ENCODE measurements around the gene SALL1. TPM values are rescaled to one million over a fixed set of nuclear protein-coding genes. Genes with fewer than 3 reads are reported as not detected.

SALL1 gene
- total and polyA plus RNA-seq, 4 donors, result 0.06 TPM; not detected in 3

- Histone ChIP-seq H3K9ac (ENCODE audit: insufficient read depth in 1 of 2, low read length in 2 of 2) (no peak overlapping the region), H3K27me3 (ENCODE audit: control insufficient read depth in 3 of 3, insufficient read depth in 3 of 3, low read length in 2 of 3) (peaks cover 8 to 61% (median 47%) of the 10 kb centered on the region in 3 donors), H3K9me3 (ENCODE audit: control insufficient read depth in 4 of 4, insufficient read depth in 3 of 4, low read length in 3 of 4) (peaks cover 0 to 10% (median 0%) of the 10 kb centered on the region in 4 donors), H3K4me1 (ENCODE audit: control insufficient read depth in 5 of 5, insufficient read depth in 5 of 5, low read length in 5 of 5) (no peaks in the 10 kb centered on the region), H3K27ac (ENCODE audit: low read depth in 1 of 2, low read length in 1 of 2) (no peak overlapping the region), H3K4me3 (no peak overlapping the region), H3K36me3 (ENCODE audit: control insufficient read depth in 4 of 4, insufficient read depth in 4 of 4, low read length in 4 of 4) (no peaks in the 10 kb centered on the region)
- ATAC-seq (ENCODE audit: insufficient read depth, low FRiP score) (no peak), DNase-seq (no peak)
- no peak for TF ChIP-seq CTCF (IDR thresholded peaks at IDR 0.05; ENCODE audit: control extremely low read depth, extremely low read depth)
- 19 to 30% methylated on average over 6 of the region's 6 CpGs for WGBS, 2 donors
Measured at GRCh38 chr16:51111759-51112158, 39.3 kb downstream of the SALL1 start.

DNA sequence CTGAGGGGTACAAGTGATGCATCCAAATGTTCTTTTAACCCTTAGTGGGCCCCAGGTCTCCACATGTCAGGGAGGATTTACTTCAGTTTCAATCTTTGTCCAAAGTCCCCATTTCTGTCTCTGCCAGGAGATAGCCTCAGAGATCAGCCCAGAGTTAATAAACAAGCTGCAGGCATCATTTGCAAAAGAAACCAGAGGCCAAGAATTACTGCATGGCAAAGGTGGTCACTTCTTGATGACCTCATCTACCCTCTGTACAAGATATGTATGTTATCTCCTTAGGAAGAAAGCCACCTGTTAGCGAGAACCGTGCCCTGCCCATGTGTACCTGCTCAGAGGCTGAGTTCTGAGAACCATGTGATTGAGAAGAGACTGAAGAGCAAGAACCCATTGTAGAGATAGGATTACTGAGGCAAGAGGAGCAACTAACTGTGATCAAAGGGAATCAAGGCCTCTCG lies 40.3 kb downstream of the SALL1 start:
- peaks cover 4 to 54% (median 41%) of the 10 kb centered on the region in 3 donors for H3K27me3 ChIP-seq (ENCODE audit: control insufficient read depth in 3 of 3, insufficient read depth in 3 of 3, low read length in 2 of 3)
- ATAC-seq (ENCODE audit: insufficient read depth, low FRiP score), result no peak
- 75 to 90% methylated on average over 3 of the region's 3 CpGs for WGBS, 2 donors

GRCh38 chr16:51109173-51109572 lies 41.9 kb downstream of the SALL1 start:
- Histone ChIP-seq H3K27ac (ENCODE audit: low read depth in 1 of 2, low read length in 1 of 2) (no peak overlapping the region), H3K4me1 (ENCODE audit: control insufficient read depth in 5 of 5, insufficient read depth in 5 of 5, low read length in 5 of 5) (no peaks in the 10 kb centered on the region), H3K27me3 (ENCODE audit: control insufficient read depth in 3 of 3, insufficient read depth in 3 of 3, low read length in 2 of 3) (peaks cover 0 to 41% (median 26%) of the 10 kb centered on the region in 3 donors), H3K9me3 (ENCODE audit: control insufficient read depth in 4 of 4, insufficient read depth in 3 of 4, low read length in 3 of 4) (peaks cover 0 to 6% (median 0%) of the 10 kb centered on the region in 4 donors), H3K36me3 (ENCODE audit: control insufficient read depth in 4 of 4, insufficient read depth in 4 of 4, low read length in 4 of 4) (no peaks in the 10 kb centered on the region), H3K4me3 (no peak overlapping the region), H3K9ac (ENCODE audit: insufficient read depth in 1 of 2, low read length in 2 of 2) (no peak overlapping the region)
- no peak for TF ChIP-seq CTCF (IDR thresholded peaks at IDR 0.05; ENCODE audit: control extremely low read depth, extremely low read depth)
- DNase-seq (no peak), ATAC-seq (ENCODE audit: insufficient read depth, low FRiP score) (no peak)
- WGBS, 2 donors, result 89 to 90% methylated on average over 2 of the region's 2 CpGs

More for the DNA sequence above, 40.3 kb downstream of the SALL1 start:
- no peak for DNase-seq
- H3K27ac ChIP-seq (ENCODE audit: low read depth in 1 of 2, low read length in 1 of 2), result no peak overlapping the region
- H3K9me3 ChIP-seq (ENCODE audit: control insufficient read depth in 4 of 4, insufficient read depth in 3 of 4, low read length in 3 of 4), result peaks cover 0 to 10% (median 0%) of the 10 kb centered on the region in 4 donors
- no peak overlapping the region for H3K4me3 ChIP-seq
- no peak overlapping the region for H3K9ac ChIP-seq (ENCODE audit: insufficient read depth in 1 of 2, low read length in 2 of 2)
- H3K36me3 ChIP-seq (ENCODE audit: control insufficient read depth in 4 of 4, insufficient read depth in 4 of 4, low read length in 4 of 4), result no peaks in the 10 kb centered on the region
- no peak for TF ChIP-seq CTCF (IDR thresholded peaks at IDR 0.05; ENCODE audit: control extremely low read depth, extremely low read depth)
- no peaks in the 10 kb centered on the region for H3K4me1 ChIP-seq (ENCODE audit: control insufficient read depth in 5 of 5, insufficient read depth in 5 of 5, low read length in 5 of 5)

DNA sequence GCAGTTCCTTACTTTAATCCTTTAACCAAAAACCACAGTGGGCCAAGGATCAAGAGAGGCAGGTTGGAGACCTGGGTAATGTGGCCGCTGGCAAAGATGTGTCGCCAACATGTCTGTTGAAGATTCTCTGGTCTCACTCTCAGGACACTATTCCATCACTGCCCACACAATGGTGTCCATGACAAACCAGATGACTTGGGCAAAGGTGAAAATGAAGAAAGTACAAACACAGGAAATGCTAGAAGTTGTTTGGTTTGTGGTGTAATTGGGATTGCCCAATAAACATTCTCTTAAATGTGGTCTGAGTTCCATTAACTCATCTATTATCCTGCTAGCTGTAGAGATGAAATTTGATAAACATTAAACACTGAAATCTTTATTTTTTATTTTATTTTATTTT lies 43.3 kb downstream of the SALL1 start:
- peaks cover 0 to 27% (median 15%) of the 10 kb centered on the region in 3 donors for H3K27me3 ChIP-seq (ENCODE audit: control insufficient read depth in 3 of 3, insufficient read depth in 3 of 3, low read length in 2 of 3)
- TF ChIP-seq CTCF (IDR thresholded peaks at IDR 0.05; ENCODE audit: control extremely low read depth, extremely low read depth), result no peak
- ATAC-seq (ENCODE audit: insufficient read depth, low FRiP score) (no peak), DNase-seq (no peak)
- H3K4me1 ChIP-seq (ENCODE audit: control insufficient read depth in 5 of 5, insufficient read depth in 5 of 5, low read length in 5 of 5), result no peaks in the 10 kb centered on the region
- H3K27ac ChIP-seq (ENCODE audit: low read depth in 1 of 2, low read length in 1 of 2), result no peak overlapping the region
- no peaks in the 10 kb centered on the region for H3K36me3 ChIP-seq (ENCODE audit: control insufficient read depth in 4 of 4, insufficient read depth in 4 of 4, low read length in 4 of 4)
- H3K4me3 ChIP-seq, result no peak overlapping the region
- H3K9ac ChIP-seq (ENCODE audit: insufficient read depth in 1 of 2, low read length in 2 of 2), result no peak overlapping the region
- 93 to 96% methylated on average over 2 of the region's 2 CpGs for WGBS, 2 donors
- H3K9me3 ChIP-seq (ENCODE audit: control insufficient read depth in 4 of 4, insufficient read depth in 3 of 4, low read length in 3 of 4), result peaks cover 0 to 4% (median 0%) of the 10 kb centered on the region in 4 donors

Measured in lung (tissue), 12 donors.